ENCODE results near the gene BDNF.
"Not testable (repeated sequence)": the region's sequence is repeated elsewhere in the genome, so short reads cannot be mapped to it uniquely, and the experiment has no call there.

The BDNF gene

GRCh38 chr11:27642954-27643353 is 57.3 kb downstream of the BDNF start:
- no peak overlapping the region for H2AFZ ChIP-seq (ENCODE audit: low read length)
- no peaks in the 10 kb centered on the region for H4K20me1 ChIP-seq (ENCODE audit: insufficient read depth, low read length, poor library complexity, severe bottlenecking)
- no peak overlapping the region for H3K4me3 ChIP-seq (ENCODE audit: low read length, poor library complexity, severe bottlenecking)
- no peak overlapping the region for H3K4me2 ChIP-seq (ENCODE audit: low read depth, low read length, poor library complexity, severe bottlenecking)
- no peaks in the 10 kb centered on the region for H3K9me2 ChIP-seq (replicated peaks; ENCODE audit: low read depth, low read length)
- no peak for TF ChIP-seq EZH2phosphoT487 (IDR thresholded peaks at IDR 0.05; ENCODE audit: borderline replicate concordance)
- no peak for TF ChIP-seq CTCF (conservative IDR thresholded peaks at IDR 0.05; ENCODE audit: low read length)
- no peak overlapping the region for H3K9ac ChIP-seq (ENCODE audit: low read depth, low read length, poor library complexity, severe bottlenecking)
- H3F3A ChIP-seq (ENCODE audit: low read depth): no peaks in the 10 kb centered on the region
- H3K9me3 ChIP-seq (ENCODE audit: insufficient read depth, low read depth, low read length): no peaks in the 10 kb centered on the region
- no peaks in the 10 kb centered on the region for H3K27me3 ChIP-seq (ENCODE audit: insufficient read depth, low read length, poor library complexity, severe bottlenecking)
- H3K36me3 ChIP-seq (ENCODE audit: insufficient read depth, low read length): no peaks in the 10 kb centered on the region
- H3K79me2 ChIP-seq (ENCODE audit: insufficient read depth, low read length): no peaks in the 10 kb centered on the region
- H3K4me1 ChIP-seq (ENCODE audit: insufficient read depth, low read length, poor library complexity, severe bottlenecking): no peaks in the 10 kb centered on the region

GRCh38 chr11:27640954-27641353 is 59.3 kb downstream of the BDNF start:
- Histone ChIP-seq H3F3A (ENCODE audit: low read depth) (no peaks in the 10 kb centered on the region), H3K27me3 (ENCODE audit: insufficient read depth, low read length, poor library complexity, severe bottlenecking) (no peaks in the 10 kb centered on the region), H3K9ac (ENCODE audit: low read depth, low read length, poor library complexity, severe bottlenecking) (no peak overlapping the region), H4K20me1 (ENCODE audit: insufficient read depth, low read length, poor library complexity, severe bottlenecking) (no peaks in the 10 kb centered on the region), H3K36me3 (ENCODE audit: insufficient read depth, low read length) (no peaks in the 10 kb centered on the region), H2AFZ (ENCODE audit: low read length) (no peak overlapping the region), H3K4me2 (ENCODE audit: low read depth, low read length, poor library complexity, severe bottlenecking) (no peak overlapping the region), H3K9me3 (ENCODE audit: insufficient read depth, low read depth, low read length) (no peaks in the 10 kb centered on the region), H3K79me2 (ENCODE audit: insufficient read depth, low read length) (no peaks in the 10 kb centered on the region), H3K9me2 (replicated peaks; ENCODE audit: low read depth, low read length) (no peaks in the 10 kb centered on the region), H3K4me1 (ENCODE audit: insufficient read depth, low read length, poor library complexity, severe bottlenecking) (no peaks in the 10 kb centered on the region), H3K4me3 (ENCODE audit: low read length, poor library complexity, severe bottlenecking) (no peak overlapping the region)
- no peak for TF ChIP-seq CTCF (conservative IDR thresholded peaks at IDR 0.05; ENCODE audit: low read length)
- TF ChIP-seq EZH2phosphoT487 (IDR thresholded peaks at IDR 0.05; ENCODE audit: borderline replicate concordance): no peak

GRCh38 chr11:27635567-27636037 is 64.7 kb downstream of the BDNF start:
- no peak overlapping the region for H3K4me2 ChIP-seq (ENCODE audit: low read depth, low read length, poor library complexity, severe bottlenecking)
- no peaks in the 10 kb centered on the region for H3K36me3 ChIP-seq (ENCODE audit: insufficient read depth, low read length)
- TF ChIP-seq EZH2phosphoT487 (IDR thresholded peaks at IDR 0.05; ENCODE audit: borderline replicate concordance) (no peak), CTCF (conservative IDR thresholded peaks at IDR 0.05; ENCODE audit: low read length) (no peak)
- no peaks in the 10 kb centered on the region for H3K79me2 ChIP-seq (ENCODE audit: insufficient read depth, low read length)
- H2AFZ ChIP-seq (ENCODE audit: low read length): no peak overlapping the region
- no peaks in the 10 kb centered on the region for H4K20me1 ChIP-seq (ENCODE audit: insufficient read depth, low read length, poor library complexity, severe bottlenecking)
- H3K4me1 ChIP-seq (ENCODE audit: insufficient read depth, low read length, poor library complexity, severe bottlenecking): no peaks in the 10 kb centered on the region
- no peaks in the 10 kb centered on the region for H3F3A ChIP-seq (ENCODE audit: low read depth)
- no peaks in the 10 kb centered on the region for H3K9me3 ChIP-seq (ENCODE audit: insufficient read depth, low read depth, low read length)
- no peak overlapping the region for H3K9ac ChIP-seq (ENCODE audit: low read depth, low read length, poor library complexity, severe bottlenecking)
- no peaks in the 10 kb centered on the region for H3K9me2 ChIP-seq (replicated peaks; ENCODE audit: low read depth, low read length)
- no peak overlapping the region for H3K4me3 ChIP-seq (ENCODE audit: low read length, poor library complexity, severe bottlenecking)
- H3K27me3 ChIP-seq (ENCODE audit: insufficient read depth, low read length, poor library complexity, severe bottlenecking): no peaks in the 10 kb centered on the region

- H3K9me2 ChIP-seq (replicated peaks; ENCODE audit: low read depth, low read length); H3K4me3 ChIP-seq (ENCODE audit: low read length, poor library complexity, severe bottlenecking); H2AFZ ChIP-seq (ENCODE audit: low read length); H3K9me3 ChIP-seq (ENCODE audit: insufficient read depth, low read depth, low read length); H3K4me2 ChIP-seq (ENCODE audit: low read depth, low read length, poor library complexity, severe bottlenecking); H3F3A ChIP-seq (ENCODE audit: low read depth); H4K20me1 ChIP-seq (ENCODE audit: insufficient read depth, low read length, poor library complexity, severe bottlenecking); H3K4me1 ChIP-seq (ENCODE audit: insufficient read depth, low read length, poor library complexity, severe bottlenecking); H3K9ac ChIP-seq (ENCODE audit: low read depth, low read length, poor library complexity, severe bottlenecking); H3K27me3 ChIP-seq (ENCODE audit: insufficient read depth, low read length, poor library complexity, severe bottlenecking); H3K36me3 ChIP-seq (ENCODE audit: insufficient read depth, low read length); H3K79me2 ChIP-seq (ENCODE audit: insufficient read depth, low read length): not testable (repeated sequence)
Observed at GRCh38 chr11:27634776-27635175, 65.5 kb downstream of the BDNF start.

- not testable (repeated sequence) for H2AFZ ChIP-seq (ENCODE audit: low read length); H3K27me3 ChIP-seq (ENCODE audit: insufficient read depth, low read length, poor library complexity, severe bottlenecking); H3K4me2 ChIP-seq (ENCODE audit: low read depth, low read length, poor library complexity, severe bottlenecking); H3K4me1 ChIP-seq (ENCODE audit: insufficient read depth, low read length, poor library complexity, severe bottlenecking); H3K9ac ChIP-seq (ENCODE audit: low read depth, low read length, poor library complexity, severe bottlenecking); H3F3A ChIP-seq (ENCODE audit: low read depth); H3K79me2 ChIP-seq (ENCODE audit: insufficient read depth, low read length); H3K9me2 ChIP-seq (replicated peaks; ENCODE audit: low read depth, low read length); H3K4me3 ChIP-seq (ENCODE audit: low read length, poor library complexity, severe bottlenecking); H3K36me3 ChIP-seq (ENCODE audit: insufficient read depth, low read length); H4K20me1 ChIP-seq (ENCODE audit: insufficient read depth, low read length, poor library complexity, severe bottlenecking); H3K9me3 ChIP-seq (ENCODE audit: insufficient read depth, low read depth, low read length)
Observed at GRCh38 chr11:27634282-27634681, 66.0 kb downstream of the BDNF start.
